Measurements from ENCODE around the gene ABCG8. TPM values are rescaled to one million over a fixed set of nuclear protein-coding genes. Genes with fewer than 3 reads are reported as not detected.

The ABCG8 gene
- total RNA-seq, 1 donor from 2014 or later: not detected

- POLR2A ChIA-PET: no interaction called here
- H3K4me1 Mint-ChIP-seq: no peaks in the 10 kb centered on the region
Measured at GRCh38 chr2:43841949-43842865, 3.4 kb downstream of the ABCG8 start.

GRCh38 chr2:43842866-43843226 lies 4.1 kb downstream of the ABCG8 start:
- TF ChIP-seq CTCF (IDR thresholded peaks at IDR 0.05): no peak
- H3K27ac Mint-ChIP-seq: no peak overlapping the region
- intact Hi-C loops (cut with micrococcal nuclease): no loop called here
- no peaks in the 10 kb centered on the region for H3K27me3 Mint-ChIP-seq
- no peaks in the 10 kb centered on the region for H3K4me1 Mint-ChIP-seq
- CTCF ChIA-PET: no interaction called here
- H3K9me3 Mint-ChIP-seq: no peaks in the 10 kb centered on the region
- H3K36me3 Mint-ChIP-seq (ENCODE audit: low read depth): no peaks in the 10 kb centered on the region
- POLR2A ChIA-PET: no interaction called here
- DNase-seq: no peak
- H3K4me3 Mint-ChIP-seq: no peak overlapping the region
- no peak for ATAC-seq (ENCODE audit: low read depth)

More at GRCh38 chr2:43841949-43842865, 3.4 kb downstream of the ABCG8 start:
- CTCF ChIA-PET: no interaction called here
- H3K9me3 Mint-ChIP-seq: no peaks in the 10 kb centered on the region
- no peak for TF ChIP-seq CTCF (IDR thresholded peaks at IDR 0.05)
- DNase-seq (no peak), ATAC-seq (ENCODE audit: low read depth) (no peak)
- no peaks in the 10 kb centered on the region for H3K36me3 Mint-ChIP-seq (ENCODE audit: low read depth)
- no peak overlapping the region for H3K27ac Mint-ChIP-seq
- H3K27me3 Mint-ChIP-seq: no peaks in the 10 kb centered on the region
- H3K4me3 Mint-ChIP-seq: no peak overlapping the region
- intact Hi-C loops (cut with micrococcal nuclease): no loop called here

- no peaks in the 10 kb centered on the region for H3K27me3 Mint-ChIP-seq
- no peaks in the 10 kb centered on the region for H3K9me3 Mint-ChIP-seq
- H3K4me3 Mint-ChIP-seq: no peak overlapping the region
- ChIA-PET POLR2A (no interaction called here), CTCF (no interaction called here)
- intact Hi-C loops (cut with micrococcal nuclease): no loop called here
- DNase-seq: no peak
- H3K36me3 Mint-ChIP-seq (ENCODE audit: low read depth): no peaks in the 10 kb centered on the region
- ATAC-seq (ENCODE audit: low read depth): no peak
- no peak overlapping the region for H3K27ac Mint-ChIP-seq
- peaks cover 4% of the 10 kb centered on the region for H3K4me1 Mint-ChIP-seq
- no peak for TF ChIP-seq CTCF (IDR thresholded peaks at IDR 0.05)
Measured at GRCh38 chr2:43845181-43845580, 6.4 kb downstream of the ABCG8 start.

GRCh38 chr2:43846140-43846793 lies 7.5 kb downstream of the ABCG8 start:
- ChIA-PET CTCF (no interaction called here), POLR2A (no interaction called here)
- TF ChIP-seq CTCF (IDR thresholded peaks at IDR 0.05): no peak
- DNase-seq (no peak), ATAC-seq (ENCODE audit: low read depth) (no peak)
- Mint-ChIP-seq H3K36me3 (ENCODE audit: low read depth) (no peaks in the 10 kb centered on the region), H3K27me3 (no peaks in the 10 kb centered on the region), H3K27ac (no peak overlapping the region), H3K9me3 (no peaks in the 10 kb centered on the region), H3K4me1 (peaks cover 4% of the 10 kb centered on the region), H3K4me3 (no peak overlapping the region)
- intact Hi-C loops (cut with micrococcal nuclease): no loop called here

- CTCF ChIA-PET: no interaction called here
- ATAC-seq (ENCODE audit: low read depth): no peak
- intact Hi-C loops (cut with micrococcal nuclease): no loop called here
- Mint-ChIP-seq H3K4me3 (no peak overlapping the region), H3K36me3 (ENCODE audit: low read depth) (no peaks in the 10 kb centered on the region), H3K4me1 (peaks cover 4% of the 10 kb centered on the region), H3K27ac (no peak overlapping the region), H3K9me3 (no peaks in the 10 kb centered on the region), H3K27me3 (peaks cover under 1% of the 10 kb centered on the region)
- no peak for DNase-seq
- no peak for TF ChIP-seq CTCF (IDR thresholded peaks at IDR 0.05)
- POLR2A ChIA-PET: no interaction called here
Measured at GRCh38 chr2:43848214-43848613, 9.4 kb downstream of the ABCG8 start.

All from activated B cell treated with CpG ODN at 0.5 μM for 24 hours (primary cell).